Omental fat pad (tissue), 4 donors: ENCODE data around the gene SETD7. TPM values are rescaled to one million over a fixed set of nuclear protein-coding genes. Genes with fewer than 3 reads are reported as not detected.

Experiments
- ATAC-seq: fragments of 150-250 bp; one replicate; pipeline ENCODE4 v1.9.1; 2016; ENCODE audit warnings: mild to moderate bottlenecking, moderate library complexity; ENCODE audit not compliant: low FRiP score
- DNase-seq: peaks from one replicate; pipeline ENCODE4 v3.0.0-alpha.2; 2019; ENCODE audit warnings: low spot score
- CTCF ChIP-seq, 3 donors: fragments of 450-650 bp; IDR thresholded peaks; one replicate each; pipeline ENCODE4 v1.5.1; 2016 to 2017; ENCODE audit warnings: antibody characterized with exemption in 3 of 3, mild to moderate bottlenecking in 3 of 3, moderate library complexity in 2 of 3
- total RNA-seq, 4 donors: library from RNA; depleted of rRNA; stranded (reverse); fragments of >200 nt; gene quantifications; one replicate each; pipeline ENCODE4 v1.1.0, GENCODE V29; 2016

SETD7 gene
- total RNA-seq, 4 donors from 2014 or later, result 71.7 to 92.7 (median 82.2) TPM

DNA sequence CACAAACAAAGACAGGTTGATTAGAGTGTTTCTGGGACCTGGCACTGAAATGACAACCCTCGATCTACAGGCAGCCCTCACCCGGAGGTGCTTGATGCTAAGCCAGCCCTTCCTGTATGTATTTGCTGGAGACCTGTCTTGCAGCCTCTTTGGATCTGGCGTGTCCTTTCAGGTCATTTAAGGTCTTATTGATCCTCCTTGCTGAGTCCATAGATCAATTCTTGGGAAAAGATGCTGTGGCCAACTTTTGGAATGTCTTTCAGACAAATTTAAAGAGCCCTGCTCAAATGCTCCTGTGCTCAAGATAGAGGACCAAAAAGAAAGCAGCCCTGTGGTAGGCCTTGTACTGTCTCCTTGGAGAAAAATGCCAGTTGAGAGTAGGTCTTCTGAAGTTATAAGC, 6.8 kb upstream of the SETD7 start:
- ATAC-seq, result no peak
- TF ChIP-seq CTCF (IDR thresholded peaks at IDR 0.05), result no peak
- no peak for DNase-seq

- no peak for ATAC-seq
- no peak for DNase-seq
- no peak for TF ChIP-seq CTCF (IDR thresholded peaks at IDR 0.05)
Measured at GRCh38 chr4:139562067-139562684, 6.2 kb upstream of the SETD7 start.

GRCh38 chr4:139560406-139561104, 4.5 kb upstream of the SETD7 start:
- TF ChIP-seq CTCF (IDR thresholded peaks at IDR 0.05), result no peak
- no peak for ATAC-seq
- no peak for DNase-seq

- TF ChIP-seq CTCF (IDR thresholded peaks at IDR 0.05), result no peak
- no peak for DNase-seq
- ATAC-seq, result no peak
Measured at GRCh38 chr4:139559687-139560086, 3.7 kb upstream of the SETD7 start.

DNA sequence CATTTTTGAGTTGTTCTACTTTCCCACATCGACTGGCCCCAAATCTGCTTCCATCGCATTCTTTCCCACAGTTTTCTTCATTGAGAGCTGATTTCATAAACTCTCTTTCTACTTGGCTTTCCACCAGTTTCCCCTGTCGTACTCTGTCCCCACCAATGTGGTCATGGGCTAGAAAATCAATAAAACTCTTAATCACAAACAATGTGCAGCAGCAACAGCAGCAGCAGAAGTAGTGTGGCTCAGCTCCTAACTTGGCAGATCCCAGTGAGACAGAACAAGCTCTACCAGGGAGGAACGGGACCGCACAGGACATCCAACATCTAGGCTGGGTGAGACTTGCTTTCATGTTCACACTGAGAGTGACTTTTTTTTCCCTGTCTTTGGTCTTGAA, 3.1 kb upstream of the SETD7 start:
- no peak for ATAC-seq
- no peak for DNase-seq
- TF ChIP-seq CTCF (IDR thresholded peaks at IDR 0.05), result no peak

- no peak for ATAC-seq
- TF ChIP-seq CTCF (IDR thresholded peaks at IDR 0.05), result no peak
- no peak for DNase-seq
Measured at GRCh38 chr4:139558235-139559088, 2.4 kb upstream of the SETD7 start.
